ENCODE data around the gene SLC13A4.

- TF ChIP-seq, protein P1, sequence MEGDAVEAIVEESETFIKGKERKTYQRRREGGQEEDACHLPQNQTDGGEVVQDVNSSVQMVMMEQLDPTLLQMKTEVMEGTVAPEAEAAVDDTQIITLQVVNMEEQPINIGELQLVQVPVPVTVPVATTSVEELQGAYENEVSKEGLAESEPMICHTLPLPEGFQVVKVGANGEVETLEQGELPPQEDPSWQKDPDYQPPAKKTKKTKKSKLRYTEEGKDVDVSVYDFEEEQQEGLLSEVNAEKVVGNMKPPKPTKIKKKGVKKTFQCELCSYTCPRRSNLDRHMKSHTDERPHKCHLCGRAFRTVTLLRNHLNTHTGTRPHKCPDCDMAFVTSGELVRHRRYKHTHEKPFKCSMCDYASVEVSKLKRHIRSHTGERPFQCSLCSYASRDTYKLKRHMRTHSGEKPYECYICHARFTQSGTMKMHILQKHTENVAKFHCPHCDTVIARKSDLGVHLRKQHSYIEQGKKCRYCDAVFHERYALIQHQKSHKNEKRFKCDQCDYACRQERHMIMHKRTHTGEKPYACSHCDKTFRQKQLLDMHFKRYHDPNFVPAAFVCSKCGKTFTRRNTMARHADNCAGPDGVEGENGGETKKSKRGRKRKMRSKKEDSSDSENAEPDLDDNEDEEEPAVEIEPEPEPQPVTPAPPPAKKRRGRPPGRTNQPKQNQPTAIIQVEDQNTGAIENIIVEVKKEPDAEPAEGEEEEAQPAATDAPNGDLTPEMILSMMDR (IDR thresholded peaks at IDR 0.05), result no peak
- no peak for TF ChIP-seq POLR2A (IDR thresholded peaks at IDR 0.05)
Observed at GRCh38 chr7:135726276-135726788, 1.7 kb downstream of the SLC13A4 start.
